Vagina (tissue), 2 donors: Measurements from ENCODE around the gene FLNA. TPM values are rescaled to one million over a fixed set of nuclear protein-coding genes. Genes with fewer than 3 reads are reported as not detected.

Experiments
- DNase-seq, 2 donors: peaks; one replicate each; pipeline ENCODE4 v3.0.0-alpha.2; 2017; ENCODE audit errors: extremely low spot score in 2 of 2
- H3K27ac ChIP-seq: fragments of 200-600 bp; sonication (generic); one replicate; pipeline ENCODE4 v1.5.1; 2019
- H3K27me3 ChIP-seq: fragments of 200-600 bp; sonication (generic); one replicate; pipeline ENCODE4 v1.5.1; 2019
- H3K36me3 ChIP-seq, 2 donors: fragments of 200-600 bp; sonication (generic); one replicate each; pipeline ENCODE4 v1.5.1; 2017 to 2019
- H3K4me1 ChIP-seq: fragments of 200-600 bp; sonication (generic); one replicate; pipeline ENCODE4 v1.5.1; 2019
- H3K4me3 ChIP-seq, 2 donors: fragments of 200-600 bp; sonication (generic); 1 replicate in 1 of 2; 2 replicates in 1 of 2; pipeline ENCODE4 v1.5.1; 2016 to 2019
- H3K9me3 ChIP-seq: fragments of 200-600 bp; sonication (generic); one replicate; pipeline ENCODE4 v1.5.1; 2019
- POLR2A ChIP-seq, 2 donors: fragments of 450-650 bp; IDR thresholded peaks; one replicate each; pipeline ENCODE4 v1.6.1; 2017; ENCODE audit warnings: antibody characterized with exemption in 2 of 2, mild to moderate bottlenecking in 2 of 2, moderate library complexity in 2 of 2
- POLR2AphosphoS5 ChIP-seq, 2 donors: sonication (generic); formaldehyde crosslinking; IDR thresholded peaks; one replicate each; pipeline ENCODE4 v1.9.0; 2017; ENCODE audit warnings: antibody characterized with exemption in 2 of 2, mild to moderate bottlenecking in 2 of 2, low read depth in 1 of 2; ENCODE audit not compliant: insufficient read depth in 1 of 2
- intact Hi-C: fragments of 100-400 bp; cut with DNase I; formaldehyde crosslinking; loops from one replicate; pipeline ENCODE4 v1.15.1; 2023
- total RNA-seq: library from RNA; depleted of rRNA; stranded (reverse); fragments of >200 nt; gene quantifications from one replicate; pipeline ENCODE4 v1.2.3, GENCODE V29; 2016
- TF ChIP-seq, protein P1 (sequence below), 3 experiments: fragments of 450-650 bp in 2 of 3; fragments of 200-600 bp in 1 of 3; sonication (generic) in 1 of 3; IDR thresholded peaks; one replicate each; pipeline ENCODE4 v1.5.1; 2017 to 2019; ENCODE audit warnings: antibody characterized with exemption in 3 of 3, mild to moderate bottlenecking in 2 of 3, moderate library complexity in 2 of 3

FLNA gene
- total RNA-seq, 1 donor from 2014 or later = 1,247 TPM

DNA sequence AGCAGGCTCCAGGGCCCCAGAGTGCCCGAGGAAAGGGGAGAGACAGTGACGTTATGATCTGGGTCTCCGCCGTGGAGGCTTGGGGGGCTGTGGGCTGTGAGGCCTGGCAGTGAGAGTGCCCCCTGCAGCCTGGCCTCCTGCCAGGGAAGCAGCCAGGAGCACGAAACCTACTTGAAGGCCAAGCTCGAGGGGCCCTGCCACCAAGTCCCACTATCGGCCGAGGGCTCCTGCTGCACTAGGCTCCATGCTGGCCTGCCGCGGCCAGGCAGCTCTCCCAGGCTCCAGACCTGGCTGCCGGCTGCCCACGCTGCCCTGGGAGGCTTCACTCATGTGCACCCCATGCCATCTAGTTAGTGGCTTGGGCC is 18.7 kb downstream of the FLNA start:
- DNase-seq = no peak
- H3K27me3 ChIP-seq = no peaks in the 10 kb centered on the region
- H3K36me3 ChIP-seq = peaks cover 0 to 76% of the 10 kb centered on the region in 2 donors
- H3K27ac ChIP-seq = no peak overlapping the region
- H3K4me1 ChIP-seq = peaks cover 3% of the 10 kb centered on the region
- no peaks in the 10 kb centered on the region for H3K9me3 ChIP-seq
- intact Hi-C loops = no loop called here
- TF ChIP-seq, protein P1, sequence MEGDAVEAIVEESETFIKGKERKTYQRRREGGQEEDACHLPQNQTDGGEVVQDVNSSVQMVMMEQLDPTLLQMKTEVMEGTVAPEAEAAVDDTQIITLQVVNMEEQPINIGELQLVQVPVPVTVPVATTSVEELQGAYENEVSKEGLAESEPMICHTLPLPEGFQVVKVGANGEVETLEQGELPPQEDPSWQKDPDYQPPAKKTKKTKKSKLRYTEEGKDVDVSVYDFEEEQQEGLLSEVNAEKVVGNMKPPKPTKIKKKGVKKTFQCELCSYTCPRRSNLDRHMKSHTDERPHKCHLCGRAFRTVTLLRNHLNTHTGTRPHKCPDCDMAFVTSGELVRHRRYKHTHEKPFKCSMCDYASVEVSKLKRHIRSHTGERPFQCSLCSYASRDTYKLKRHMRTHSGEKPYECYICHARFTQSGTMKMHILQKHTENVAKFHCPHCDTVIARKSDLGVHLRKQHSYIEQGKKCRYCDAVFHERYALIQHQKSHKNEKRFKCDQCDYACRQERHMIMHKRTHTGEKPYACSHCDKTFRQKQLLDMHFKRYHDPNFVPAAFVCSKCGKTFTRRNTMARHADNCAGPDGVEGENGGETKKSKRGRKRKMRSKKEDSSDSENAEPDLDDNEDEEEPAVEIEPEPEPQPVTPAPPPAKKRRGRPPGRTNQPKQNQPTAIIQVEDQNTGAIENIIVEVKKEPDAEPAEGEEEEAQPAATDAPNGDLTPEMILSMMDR (IDR thresholded peaks at IDR 0.05) = no peak
- TF ChIP-seq POLR2A (IDR thresholded peaks at IDR 0.05) (no peak), POLR2AphosphoS5 (IDR thresholded peaks at IDR 0.05; ENCODE audit: insufficient read depth in 1 of 2, low read depth in 1 of 2) (no peak)
- H3K4me3 ChIP-seq = no peak overlapping the region

DNA sequence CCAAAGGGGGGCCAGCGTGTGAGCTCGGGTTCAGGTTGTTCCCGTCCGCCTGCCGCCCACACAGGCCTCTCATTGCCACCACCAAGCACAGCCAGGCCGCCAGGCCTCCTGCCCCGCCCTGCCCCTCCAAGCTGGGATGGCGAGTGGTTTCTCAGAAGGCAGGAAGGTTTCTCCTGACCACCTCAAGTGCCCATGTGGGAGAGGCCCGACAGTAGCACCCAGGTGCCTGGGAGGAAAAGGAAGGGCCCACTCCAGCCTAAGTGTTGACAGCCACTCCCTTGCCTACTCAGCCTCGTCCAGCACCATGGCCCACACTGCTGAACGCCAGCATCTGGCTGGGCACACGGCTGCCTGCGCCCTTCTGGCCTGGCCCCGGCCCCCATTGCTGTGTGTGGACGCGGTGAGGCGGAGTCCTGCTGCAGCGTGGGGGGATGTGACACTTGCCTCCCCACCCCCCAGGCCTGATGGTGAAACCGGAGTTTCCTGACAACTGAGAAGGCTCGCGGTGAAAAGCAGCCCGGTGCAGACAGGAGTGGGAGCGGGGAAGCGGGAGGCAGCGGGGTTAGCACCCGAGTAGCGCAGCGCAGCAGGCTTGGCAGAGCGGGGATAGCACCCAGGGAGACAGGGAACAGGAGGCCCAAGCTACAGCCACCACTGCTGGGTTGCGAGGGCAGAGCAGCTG is 19.2 kb downstream of the FLNA start:
- TF ChIP-seq, protein P1 (IDR thresholded peaks at IDR 0.05) = no peak
- TF ChIP-seq POLR2AphosphoS5 (IDR thresholded peaks at IDR 0.05; ENCODE audit: insufficient read depth in 1 of 2, low read depth in 1 of 2) = no peak
- TF ChIP-seq POLR2A (IDR thresholded peaks at IDR 0.05) = no peak
- Histone ChIP-seq H3K27ac (no peak overlapping the region), H3K36me3 (peaks cover 0 to 73% of the 10 kb centered on the region in 2 donors), H3K4me1 (peaks cover 3% of the 10 kb centered on the region), H3K9me3 (no peaks in the 10 kb centered on the region), H3K27me3 (no peaks in the 10 kb centered on the region), H3K4me3 (no peak overlapping the region)
- no peak for DNase-seq
- intact Hi-C loops = no loop called here

DNA sequence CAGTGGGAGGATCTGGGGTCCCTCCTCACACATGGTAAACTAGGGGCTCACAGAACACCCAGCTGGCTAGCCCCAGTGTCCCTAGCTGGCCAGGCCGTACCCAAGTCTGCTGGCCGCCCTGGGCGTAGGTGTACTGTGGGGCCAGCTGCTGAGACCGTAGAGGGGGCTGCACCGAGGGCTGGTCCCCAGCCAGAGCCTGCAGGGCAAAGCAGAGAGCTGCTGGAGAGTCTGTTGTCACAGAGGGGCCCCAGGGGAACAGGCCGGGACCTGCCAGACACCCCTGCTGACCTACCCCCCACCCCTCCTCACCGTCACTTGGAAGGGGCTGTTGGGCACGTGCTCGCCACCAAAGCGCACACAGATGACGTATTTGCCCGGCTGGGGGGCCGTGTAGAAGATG is 19.9 kb downstream of the FLNA start:
- Histone ChIP-seq H3K4me3 (no peak overlapping the region), H3K4me1 (peaks cover 3% of the 10 kb centered on the region), H3K27ac (no peak overlapping the region), H3K27me3 (no peaks in the 10 kb centered on the region), H3K9me3 (no peaks in the 10 kb centered on the region), H3K36me3 (peaks cover 0 to 73% of the 10 kb centered on the region in 2 donors)
- TF ChIP-seq, protein P1 (IDR thresholded peaks at IDR 0.05) = no peak
- TF ChIP-seq POLR2A (IDR thresholded peaks at IDR 0.05) (no peak), POLR2AphosphoS5 (IDR thresholded peaks at IDR 0.05; ENCODE audit: insufficient read depth in 1 of 2, low read depth in 1 of 2) (no peak)
- no peak for DNase-seq
- intact Hi-C loops = no loop called here

DNA sequence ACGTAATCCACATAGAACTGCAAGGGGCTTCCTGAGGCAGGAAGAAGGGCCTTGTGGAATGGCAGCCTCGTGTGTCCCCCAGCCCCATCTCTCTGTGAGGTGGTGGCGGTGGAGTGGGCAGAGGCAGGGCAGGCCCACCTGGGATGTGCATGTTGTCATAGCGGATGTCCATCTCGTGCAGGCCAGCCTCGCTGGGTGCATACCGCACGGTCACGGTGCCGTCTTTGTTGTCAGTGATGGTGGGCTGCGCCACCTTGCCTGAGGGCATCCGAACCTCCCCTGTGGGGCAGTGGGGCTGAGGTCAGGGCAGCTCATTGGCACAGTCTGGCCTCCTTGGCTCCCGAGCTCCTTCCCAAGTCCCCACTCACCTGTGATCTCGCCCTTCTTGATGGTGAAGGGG is 20.4 kb downstream of the FLNA start:
- Histone ChIP-seq H3K4me1 (peaks cover 3% of the 10 kb centered on the region), H3K36me3 (peaks cover 0 to 73% of the 10 kb centered on the region in 2 donors), H3K4me3 (no peak overlapping the region), H3K9me3 (no peaks in the 10 kb centered on the region), H3K27ac (no peak overlapping the region), H3K27me3 (no peaks in the 10 kb centered on the region)
- intact Hi-C loops = no loop called here
- DNase-seq = no peak
- TF ChIP-seq, protein P1 (IDR thresholded peaks at IDR 0.05) = no peak
- TF ChIP-seq POLR2A (IDR thresholded peaks at IDR 0.05) (no peak), POLR2AphosphoS5 (IDR thresholded peaks at IDR 0.05; ENCODE audit: insufficient read depth in 1 of 2, low read depth in 1 of 2) (no peak)

DNA sequence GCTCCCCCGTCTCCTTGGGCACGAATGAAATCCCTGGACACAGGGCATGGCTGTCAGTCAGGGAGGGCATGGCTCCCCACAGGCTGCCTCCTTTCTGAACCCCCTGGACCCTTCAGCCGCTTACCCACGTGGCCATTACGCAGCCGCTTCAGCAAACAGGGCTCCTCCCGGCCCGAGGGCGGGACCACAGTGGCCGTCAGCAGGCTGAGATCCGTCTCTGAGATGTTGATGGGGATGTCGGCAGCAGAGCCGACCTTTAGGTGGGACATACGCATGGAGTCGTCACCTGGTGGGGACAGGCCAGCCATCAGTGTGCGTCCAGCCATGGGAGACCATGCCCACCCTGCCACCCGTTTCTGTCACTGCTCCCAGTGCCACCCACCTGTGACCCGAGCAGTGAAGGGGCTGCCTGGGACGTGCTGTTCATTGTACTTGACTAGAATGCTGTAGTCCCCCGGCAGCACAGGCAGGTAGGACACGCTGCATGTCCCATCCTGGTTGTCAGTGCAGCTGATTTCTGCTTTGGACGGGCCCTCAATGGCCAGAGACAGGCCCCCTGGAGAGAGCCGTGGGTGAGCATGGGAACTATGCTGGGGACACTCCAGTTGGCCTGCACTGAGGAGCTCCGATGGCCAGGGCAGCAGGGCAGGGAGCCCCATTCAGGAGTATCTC is 21.1 kb downstream of the FLNA start:
- H3K36me3 ChIP-seq = peaks cover 0 to 72% of the 10 kb centered on the region in 2 donors

More for the DNA sequence above, 21.1 kb downstream of the FLNA start:
- no peak overlapping the region for H3K4me3 ChIP-seq
- H3K27me3 ChIP-seq = no peaks in the 10 kb centered on the region
- intact Hi-C loops = no loop called here
- no peak for DNase-seq
- H3K9me3 ChIP-seq = no peaks in the 10 kb centered on the region
- no peak overlapping the region for H3K27ac ChIP-seq
- peaks cover 3% of the 10 kb centered on the region for H3K4me1 ChIP-seq
- TF ChIP-seq, protein P1 (IDR thresholded peaks at IDR 0.05) = no peak
- no peak for TF ChIP-seq POLR2AphosphoS5 (IDR thresholded peaks at IDR 0.05; ENCODE audit: insufficient read depth in 1 of 2, low read depth in 1 of 2)
- TF ChIP-seq POLR2A (IDR thresholded peaks at IDR 0.05) = no peak
